ENCODE measurements around the gene DOCK1.

The DOCK1 gene

GRCh38 chr10:127267442-127267841, 362.2 kb downstream of the DOCK1 start:
- Histone ChIP-seq H3K79me2 (ENCODE audit: insufficient read depth, low read length) (no peaks in the 10 kb centered on the region), H3K36me3 (ENCODE audit: insufficient read depth, low read length) (no peaks in the 10 kb centered on the region), H3K4me2 (ENCODE audit: low read depth, low read length, poor library complexity, severe bottlenecking) (no peak overlapping the region), H3K27me3 (ENCODE audit: insufficient read depth, low read length, poor library complexity, severe bottlenecking) (no peaks in the 10 kb centered on the region), H2AFZ (ENCODE audit: low read length) (no peak overlapping the region), H4K20me1 (ENCODE audit: insufficient read depth, low read length, poor library complexity, severe bottlenecking) (no peaks in the 10 kb centered on the region), H3K9me3 (ENCODE audit: insufficient read depth, low read depth, low read length) (peaks cover 12% of the 10 kb centered on the region; the same call in 1 of the 2 replicates), H3K9me2 (replicated peaks; ENCODE audit: low read depth, low read length) (no peaks in the 10 kb centered on the region), H3K4me1 (ENCODE audit: insufficient read depth, low read length, poor library complexity, severe bottlenecking) (no peaks in the 10 kb centered on the region), H3K4me3 (ENCODE audit: low read length, poor library complexity, severe bottlenecking) (no peak overlapping the region), H3F3A (ENCODE audit: low read depth) (no peaks in the 10 kb centered on the region), H3K9ac (ENCODE audit: low read depth, low read length, poor library complexity, severe bottlenecking) (no peak overlapping the region)
- TF ChIP-seq EZH2phosphoT487 (IDR thresholded peaks at IDR 0.05; ENCODE audit: borderline replicate concordance): no peak
- no peak for TF ChIP-seq CTCF (conservative IDR thresholded peaks at IDR 0.05; ENCODE audit: low read length)

- no peak for TF ChIP-seq EZH2phosphoT487 (IDR thresholded peaks at IDR 0.05; ENCODE audit: borderline replicate concordance)
- no peak for TF ChIP-seq CTCF (conservative IDR thresholded peaks at IDR 0.05; ENCODE audit: low read length)
- no peak overlapping the region for H3K4me2 ChIP-seq (ENCODE audit: low read depth, low read length, poor library complexity, severe bottlenecking)
- H3K9ac ChIP-seq (ENCODE audit: low read depth, low read length, poor library complexity, severe bottlenecking): no peak overlapping the region
- no peaks in the 10 kb centered on the region for H3K9me2 ChIP-seq (replicated peaks; ENCODE audit: low read depth, low read length)
- H3K79me2 ChIP-seq (ENCODE audit: insufficient read depth, low read length): no peaks in the 10 kb centered on the region
- H2AFZ ChIP-seq (ENCODE audit: low read length): no peak overlapping the region
- H3K9me3 ChIP-seq (ENCODE audit: insufficient read depth, low read depth, low read length): peaks cover 12% of the 10 kb centered on the region; the same call in 1 of the 2 replicates
- no peaks in the 10 kb centered on the region for H3K27me3 ChIP-seq (ENCODE audit: insufficient read depth, low read length, poor library complexity, severe bottlenecking)
- H3F3A ChIP-seq (ENCODE audit: low read depth): no peaks in the 10 kb centered on the region
- H3K4me3 ChIP-seq (ENCODE audit: low read length, poor library complexity, severe bottlenecking): no peak overlapping the region
- no peaks in the 10 kb centered on the region for H4K20me1 ChIP-seq (ENCODE audit: insufficient read depth, low read length, poor library complexity, severe bottlenecking)
- no peaks in the 10 kb centered on the region for H3K36me3 ChIP-seq (ENCODE audit: insufficient read depth, low read length)
- H3K4me1 ChIP-seq (ENCODE audit: insufficient read depth, low read length, poor library complexity, severe bottlenecking): no peaks in the 10 kb centered on the region
Observed at GRCh38 chr10:127272076-127272475, 366.8 kb downstream of the DOCK1 start.

GRCh38 chr10:127275272-127275671, 370.0 kb downstream of the DOCK1 start:
- H3K9ac ChIP-seq (ENCODE audit: low read depth, low read length, poor library complexity, severe bottlenecking): no peak overlapping the region
- H3K27me3 ChIP-seq (ENCODE audit: insufficient read depth, low read length, poor library complexity, severe bottlenecking): no peaks in the 10 kb centered on the region
- no peaks in the 10 kb centered on the region for H3K4me1 ChIP-seq (ENCODE audit: insufficient read depth, low read length, poor library complexity, severe bottlenecking)
- TF ChIP-seq EZH2phosphoT487 (IDR thresholded peaks at IDR 0.05; ENCODE audit: borderline replicate concordance) (no peak), CTCF (conservative IDR thresholded peaks at IDR 0.05; ENCODE audit: low read length) (no peak)
- no peaks in the 10 kb centered on the region for H4K20me1 ChIP-seq (ENCODE audit: insufficient read depth, low read length, poor library complexity, severe bottlenecking)
- H3K4me2 ChIP-seq (ENCODE audit: low read depth, low read length, poor library complexity, severe bottlenecking): no peak overlapping the region
- no peaks in the 10 kb centered on the region for H3K9me2 ChIP-seq (replicated peaks; ENCODE audit: low read depth, low read length)
- no peaks in the 10 kb centered on the region for H3F3A ChIP-seq (ENCODE audit: low read depth)
- H2AFZ ChIP-seq (ENCODE audit: low read length): no peak overlapping the region
- H3K79me2 ChIP-seq (ENCODE audit: insufficient read depth, low read length): no peaks in the 10 kb centered on the region
- no peaks in the 10 kb centered on the region for H3K36me3 ChIP-seq (ENCODE audit: insufficient read depth, low read length)
- H3K4me3 ChIP-seq (ENCODE audit: low read length, poor library complexity, severe bottlenecking): no peak overlapping the region
- H3K9me3 ChIP-seq (ENCODE audit: insufficient read depth, low read depth, low read length): peaks cover 12% of the 10 kb centered on the region; the same call in 1 of the 2 replicates
